Measurements from ENCODE around the gene KCNA10. TPM values are rescaled to one million over a fixed set of nuclear protein-coding genes. Genes with fewer than 3 reads are reported as not detected.

The KCNA10 gene
- total and polyA plus RNA-seq, 4 donors = not detected

DNA sequence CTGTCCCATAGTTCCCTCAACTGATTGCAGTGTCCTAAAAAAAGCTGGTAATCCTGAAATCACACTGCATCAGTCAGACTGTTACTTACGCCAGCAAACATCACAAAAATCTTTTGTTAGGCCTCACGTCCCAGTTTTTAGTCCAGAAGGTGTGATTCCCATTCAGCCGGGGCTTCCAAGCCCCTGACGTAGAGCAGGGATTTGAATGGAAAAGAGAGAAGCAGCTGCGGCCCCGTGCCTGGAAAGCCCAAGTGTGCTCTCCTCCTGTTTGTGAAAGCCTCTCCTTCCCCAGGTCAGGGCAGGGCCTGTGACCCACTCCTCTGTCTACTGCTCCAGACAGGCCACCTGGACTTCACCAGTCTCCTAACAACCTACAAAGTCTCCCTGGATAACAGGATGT lies 20.7 kb downstream of the KCNA10 start:
- no peaks in the 10 kb centered on the region for H3K27me3 ChIP-seq (ENCODE audit: control insufficient read depth in 1 of 2, insufficient read depth in 2 of 2, low read length in 1 of 2)
- no peak overlapping the region for H3K27ac ChIP-seq (ENCODE audit: low read depth in 1 of 2, low read length in 2 of 2)
- ATAC-seq (ENCODE audit: low FRiP score) (no peak), DNase-seq (no peak)
- H3K4me1 ChIP-seq (ENCODE audit: control insufficient read depth in 1 of 2, insufficient read depth in 2 of 2, low read length in 2 of 2) = no peaks in the 10 kb centered on the region
- WGBS, 2 donors = 77 to 80% methylated on average over 6 of the region's 6 CpGs
- no peak overlapping the region for H3K4me3 ChIP-seq (ENCODE audit: low read length in 2 of 2)
- no peaks in the 10 kb centered on the region for H3K9me3 ChIP-seq (ENCODE audit: control insufficient read depth, low read length)
- no peaks in the 10 kb centered on the region for H3K36me3 ChIP-seq (ENCODE audit: control insufficient read depth in 1 of 2, insufficient read depth in 2 of 2, low read length in 1 of 2)
- intact Hi-C loops (cut with DNase I) = loop anchor here in 1 of 2 donors (10.0 kb wide), 1 partner anchor 293 kb away; no protein-coding TSS in a partner anchor

DNA sequence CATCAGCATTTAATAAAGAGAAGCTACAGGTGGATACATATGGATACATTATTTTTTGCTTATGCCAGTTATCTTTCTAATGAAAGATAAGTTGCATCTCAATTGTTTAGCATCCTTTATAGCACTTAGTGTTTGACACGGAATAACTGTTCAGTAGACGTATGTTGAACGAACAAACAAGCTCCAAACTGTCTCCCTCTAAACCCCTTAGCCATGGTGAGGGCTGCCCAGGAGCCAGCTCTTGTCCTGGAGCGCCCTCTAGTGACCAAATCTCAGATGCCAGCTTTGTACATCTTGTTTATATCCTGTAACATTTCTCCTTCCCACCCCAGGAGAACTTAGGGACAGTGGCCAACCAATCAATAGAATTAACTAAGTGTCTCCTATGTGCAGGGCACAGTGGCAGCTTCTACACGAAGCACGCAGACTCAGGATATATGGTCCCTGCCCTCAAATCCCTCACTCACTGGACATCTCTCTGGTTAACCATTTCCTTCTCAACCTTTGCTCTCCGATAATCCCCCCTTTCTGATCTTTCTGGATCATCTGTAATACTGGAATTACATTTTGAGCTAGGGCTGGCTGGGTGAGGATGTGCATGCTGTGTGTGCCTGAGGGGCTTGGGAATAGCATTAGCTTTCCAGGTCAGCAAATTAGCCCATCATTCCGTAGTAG lies 22.9 kb downstream of the KCNA10 start:
- Histone ChIP-seq H3K36me3 (ENCODE audit: control insufficient read depth in 1 of 2, insufficient read depth in 2 of 2, low read length in 1 of 2) (no peaks in the 10 kb centered on the region), H3K9me3 (ENCODE audit: control insufficient read depth, low read length) (no peaks in the 10 kb centered on the region), H3K27ac (ENCODE audit: low read depth in 1 of 2, low read length in 2 of 2) (no peak overlapping the region), H3K4me3 (ENCODE audit: low read length in 2 of 2) (no peak overlapping the region), H3K4me1 (ENCODE audit: control insufficient read depth in 1 of 2, insufficient read depth in 2 of 2, low read length in 2 of 2) (no peaks in the 10 kb centered on the region), H3K27me3 (ENCODE audit: control insufficient read depth in 1 of 2, insufficient read depth in 2 of 2, low read length in 1 of 2) (no peaks in the 10 kb centered on the region)
- DNase-seq = peak; percentile 78 to 86
- ATAC-seq (ENCODE audit: low FRiP score) = peak; percentile 75
- WGBS, 2 donors = 24 to 25% methylated on average over 8 of the region's 8 CpGs
- intact Hi-C loops (cut with DNase I) = loop anchor here in 1 of 2 donors (10.0 kb wide), 1 partner anchor 291 kb away; no protein-coding TSS in a partner anchor

DNA sequence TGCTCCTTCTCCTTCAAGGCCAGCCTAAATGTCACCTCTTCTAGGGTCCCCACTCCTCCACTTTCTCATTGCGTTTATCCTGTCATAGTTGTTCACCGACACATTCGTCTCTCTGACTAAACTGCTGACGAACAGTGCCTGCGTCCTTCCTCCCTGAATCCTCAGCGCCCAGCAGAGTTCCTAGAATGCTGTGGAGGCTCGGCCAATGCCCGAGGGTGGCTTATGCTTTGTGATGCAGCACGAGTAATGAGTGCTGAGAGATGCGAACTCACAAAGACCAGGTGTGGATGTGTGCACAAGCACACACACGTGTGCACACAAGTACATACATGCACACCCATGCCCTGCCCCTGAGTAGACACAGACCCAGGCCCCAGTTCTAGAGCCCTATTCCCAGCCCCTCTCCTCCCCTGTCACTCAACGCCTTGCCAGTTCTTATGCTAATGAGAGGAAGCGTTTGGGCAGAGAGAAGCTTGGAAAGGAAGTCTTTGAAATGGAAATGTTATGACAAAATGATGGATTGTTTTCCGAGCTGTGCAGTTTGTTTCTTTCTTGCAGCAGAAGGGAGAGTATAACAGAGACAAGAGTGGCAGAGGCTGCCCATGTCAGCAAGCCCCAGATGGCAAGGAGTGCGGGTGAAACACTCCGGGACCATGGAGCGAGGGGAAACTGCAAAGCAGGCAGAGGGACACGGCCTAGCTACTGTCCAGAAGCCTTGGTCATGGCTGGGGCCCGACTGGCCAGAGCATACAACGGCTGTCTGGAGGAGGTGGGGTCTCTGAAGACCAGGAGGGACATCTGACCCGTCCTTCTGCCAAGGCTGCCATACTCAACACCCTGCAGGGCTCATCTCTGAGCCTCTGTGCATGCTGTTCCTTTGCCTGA lies 24.2 kb downstream of the KCNA10 start:
- Histone ChIP-seq H3K27ac (ENCODE audit: low read depth in 1 of 2, low read length in 2 of 2) (no peak overlapping the region), H3K36me3 (ENCODE audit: control insufficient read depth in 1 of 2, insufficient read depth in 2 of 2, low read length in 1 of 2) (no peaks in the 10 kb centered on the region), H3K4me1 (ENCODE audit: control insufficient read depth in 1 of 2, insufficient read depth in 2 of 2, low read length in 2 of 2) (no peaks in the 10 kb centered on the region), H3K27me3 (ENCODE audit: control insufficient read depth in 1 of 2, insufficient read depth in 2 of 2, low read length in 1 of 2) (no peaks in the 10 kb centered on the region), H3K4me3 (ENCODE audit: low read length in 2 of 2) (no peak overlapping the region), H3K9me3 (ENCODE audit: control insufficient read depth, low read length) (no peaks in the 10 kb centered on the region)
- intact Hi-C loops (cut with DNase I) = loop anchor here in 1 of 2 donors (10.0 kb wide), 1 partner anchor 290 kb away; no protein-coding TSS in a partner anchor
- 69 to 71% methylated on average over 21 of the region's 21 CpGs for WGBS, 2 donors
- no peak for ATAC-seq (ENCODE audit: low FRiP score)
- DNase-seq = peak; percentile 10 to 32

DNA sequence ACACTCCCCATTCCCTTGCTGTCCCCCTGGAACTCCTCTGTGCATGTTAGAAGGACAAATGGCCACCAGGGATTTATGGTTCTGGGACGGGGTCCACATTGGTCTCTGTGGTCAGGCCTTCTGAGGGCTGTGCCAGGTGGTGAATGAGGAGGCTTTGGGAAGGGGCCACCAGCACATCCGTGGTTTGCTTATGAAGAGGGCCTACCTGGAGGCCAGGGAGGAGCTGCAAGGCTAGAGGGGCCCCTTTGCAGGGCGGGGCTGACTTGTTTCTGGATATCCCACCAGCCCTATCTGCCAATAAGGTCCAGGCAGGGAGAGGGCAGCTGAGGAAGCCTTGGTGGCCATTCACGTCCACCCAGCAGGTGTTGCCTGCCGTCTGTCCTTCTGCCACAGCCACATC lies 24.9 kb downstream of the KCNA10 start:
- Histone ChIP-seq H3K36me3 (ENCODE audit: control insufficient read depth in 1 of 2, insufficient read depth in 2 of 2, low read length in 1 of 2) (no peaks in the 10 kb centered on the region), H3K9me3 (ENCODE audit: control insufficient read depth, low read length) (no peaks in the 10 kb centered on the region), H3K27me3 (ENCODE audit: control insufficient read depth in 1 of 2, insufficient read depth in 2 of 2, low read length in 1 of 2) (no peaks in the 10 kb centered on the region), H3K27ac (ENCODE audit: low read depth in 1 of 2, low read length in 2 of 2) (no peak overlapping the region), H3K4me1 (ENCODE audit: control insufficient read depth in 1 of 2, insufficient read depth in 2 of 2, low read length in 2 of 2) (no peaks in the 10 kb centered on the region), H3K4me3 (ENCODE audit: low read length in 2 of 2) (no peak overlapping the region)
- WGBS, 2 donors = 84 to 87% methylated on average over 5 of the region's 5 CpGs
- DNase-seq = peak; percentile 12 to 55
- intact Hi-C loops (cut with DNase I) = loop anchor here in 1 of 2 donors (10.0 kb wide), 1 partner anchor 289 kb away; no protein-coding TSS in a partner anchor
- no peak for ATAC-seq (ENCODE audit: low FRiP score)

DNA sequence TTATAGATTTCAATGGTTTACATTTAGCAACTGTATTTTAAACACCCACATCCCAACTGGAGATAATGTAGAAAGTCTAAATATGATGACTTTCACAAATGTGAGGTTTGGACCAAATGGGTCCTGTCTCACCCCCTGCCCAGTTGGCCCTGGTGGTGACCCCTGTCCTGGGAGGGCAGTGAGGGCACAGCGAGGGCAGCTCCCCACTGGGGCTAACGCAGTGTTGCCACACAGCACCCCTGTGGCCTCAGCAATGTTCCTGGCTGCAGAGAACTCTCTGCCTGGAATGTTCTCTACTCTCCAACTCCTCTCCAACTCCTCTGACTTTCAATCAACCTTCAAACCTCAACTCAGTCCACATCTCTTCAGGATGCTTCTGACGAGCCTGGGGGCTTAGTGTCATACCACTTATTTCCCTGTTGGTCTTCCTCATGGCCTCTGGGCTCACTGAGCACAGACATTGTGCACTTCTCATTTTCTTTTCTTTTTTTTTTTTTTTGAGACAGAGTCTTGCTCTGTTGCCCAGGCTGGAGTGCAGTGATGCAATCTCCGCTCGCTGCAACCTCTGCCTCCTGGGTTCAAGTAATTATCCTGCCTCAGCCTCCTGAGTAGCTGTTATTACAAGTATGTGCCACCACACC lies 25.8 kb downstream of the KCNA10 start:
- intact Hi-C loops (cut with DNase I) = loop anchor here in 1 of 2 donors (10.0 kb wide), 1 partner anchor 288 kb away; no protein-coding TSS in a partner anchor
- no peak overlapping the region for H3K4me3 ChIP-seq (ENCODE audit: low read length in 2 of 2)
- H3K27me3 ChIP-seq (ENCODE audit: control insufficient read depth in 1 of 2, insufficient read depth in 2 of 2, low read length in 1 of 2) = no peaks in the 10 kb centered on the region
- H3K27ac ChIP-seq (ENCODE audit: low read depth in 1 of 2, low read length in 2 of 2) = no peak overlapping the region
- WGBS, 2 donors = 83 to 88% methylated on average over 5 of the region's 5 CpGs
- H3K4me1 ChIP-seq (ENCODE audit: control insufficient read depth in 1 of 2, insufficient read depth in 2 of 2, low read length in 2 of 2) = no peaks in the 10 kb centered on the region
- DNase-seq = no peak
- ATAC-seq (ENCODE audit: low FRiP score) = no peak
- no peaks in the 10 kb centered on the region for H3K36me3 ChIP-seq (ENCODE audit: control insufficient read depth in 1 of 2, insufficient read depth in 2 of 2, low read length in 1 of 2)
- no peaks in the 10 kb centered on the region for H3K9me3 ChIP-seq (ENCODE audit: control insufficient read depth, low read length)

DNA sequence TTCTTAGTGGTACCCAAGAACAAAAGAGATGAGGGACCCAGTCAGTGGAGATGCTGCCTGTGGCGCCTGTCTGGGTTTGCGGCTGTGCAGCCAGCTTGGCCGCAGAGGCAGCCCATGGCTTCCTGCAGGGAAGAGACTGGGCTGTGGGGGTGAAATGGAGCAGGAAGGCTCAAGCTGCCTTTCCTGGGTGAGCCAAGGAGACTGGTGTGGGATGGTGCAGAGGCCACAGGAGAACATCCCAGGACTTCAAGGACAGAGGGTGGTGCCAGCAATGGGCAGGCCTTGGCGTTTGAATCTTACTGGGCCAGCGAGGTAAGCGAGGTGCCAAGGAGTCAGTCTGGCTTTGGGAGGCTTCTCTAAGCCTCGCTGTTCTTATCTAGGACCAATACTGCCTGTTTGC lies 26.4 kb downstream of the KCNA10 start:
- Histone ChIP-seq H3K9me3 (ENCODE audit: control insufficient read depth, low read length) (no peaks in the 10 kb centered on the region), H3K36me3 (ENCODE audit: control insufficient read depth in 1 of 2, insufficient read depth in 2 of 2, low read length in 1 of 2) (no peaks in the 10 kb centered on the region), H3K4me3 (ENCODE audit: low read length in 2 of 2) (no peak overlapping the region), H3K27me3 (ENCODE audit: control insufficient read depth in 1 of 2, insufficient read depth in 2 of 2, low read length in 1 of 2) (no peaks in the 10 kb centered on the region), H3K27ac (ENCODE audit: low read depth in 1 of 2, low read length in 2 of 2) (no peak overlapping the region), H3K4me1 (ENCODE audit: control insufficient read depth in 1 of 2, insufficient read depth in 2 of 2, low read length in 2 of 2) (no peaks in the 10 kb centered on the region)
- 45 to 49% methylated on average over 7 of the region's 7 CpGs for WGBS, 2 donors
- ATAC-seq (ENCODE audit: low FRiP score) = no peak
- DNase-seq = no peak
- intact Hi-C loops (cut with DNase I) = loop anchor here in 1 of 2 donors (10.0 kb wide), 1 partner anchor 288 kb away; no protein-coding TSS in a partner anchor

DNA sequence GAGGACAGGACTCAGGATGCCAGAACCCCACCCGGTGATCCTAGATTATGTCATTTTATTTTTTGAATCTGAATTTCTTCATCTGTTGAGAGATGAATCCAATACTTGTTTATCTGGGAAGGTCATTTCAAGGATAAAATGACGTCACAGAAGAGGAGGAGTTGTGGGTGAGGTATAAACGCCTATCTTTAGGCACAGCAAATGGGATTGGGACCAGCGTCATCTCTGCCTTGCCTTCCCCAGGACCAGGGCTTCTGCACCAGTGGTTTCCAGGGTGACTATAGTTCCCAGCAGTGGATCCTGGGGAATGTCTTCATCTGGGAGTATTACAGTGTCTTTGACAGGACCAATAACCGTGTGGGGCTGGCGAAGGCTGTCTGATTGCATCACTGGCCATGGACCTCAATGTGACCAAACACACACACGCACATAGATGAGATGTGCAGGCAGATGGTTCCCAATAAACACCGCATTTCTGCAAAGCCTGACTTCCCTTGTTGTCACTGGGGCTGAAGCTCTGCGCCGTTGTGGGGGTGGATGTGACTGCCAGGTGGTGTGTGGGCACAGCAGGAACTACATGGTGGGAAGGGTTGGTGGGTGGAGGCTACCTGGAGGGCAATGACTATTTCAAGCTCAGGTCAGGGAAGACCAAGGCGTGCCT lies 28.1 kb downstream of the KCNA10 start:
- intact Hi-C loops (cut with DNase I) = loop anchor here in 1 of 2 donors (10.0 kb wide), 1 partner anchor 286 kb away; no protein-coding TSS in a partner anchor
- H3K27me3 ChIP-seq (ENCODE audit: control insufficient read depth in 1 of 2, insufficient read depth in 2 of 2, low read length in 1 of 2) = no peaks in the 10 kb centered on the region

DNA sequence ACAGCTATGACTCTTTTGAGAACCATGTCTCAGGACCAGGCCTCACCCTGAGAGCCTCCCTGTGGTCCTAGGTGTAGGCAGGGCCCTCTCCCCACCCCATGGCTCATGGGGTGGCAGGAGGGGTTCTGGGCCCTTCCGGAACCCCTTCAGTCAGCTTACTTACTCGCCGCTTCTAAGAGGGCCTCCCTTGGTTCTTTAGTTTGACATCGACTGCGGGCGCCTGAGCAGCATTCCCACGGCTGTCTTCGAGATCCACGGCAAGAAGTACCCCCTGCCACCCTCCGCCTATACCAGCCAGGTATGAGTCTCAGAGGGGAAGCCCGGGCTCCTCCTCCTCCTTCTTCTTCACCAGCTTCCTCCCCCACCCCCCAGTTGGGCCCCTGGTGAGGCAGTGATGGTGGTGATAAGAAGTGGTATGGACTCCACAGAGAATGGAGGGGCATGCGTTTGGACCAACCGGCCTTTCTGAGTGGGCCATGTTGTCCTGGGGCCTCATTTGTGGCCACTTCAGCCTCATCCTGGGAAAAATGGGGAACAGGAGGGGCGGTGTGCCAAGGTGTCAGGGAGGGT lies 28.9 kb downstream of the KCNA10 start:
- no peak for ATAC-seq (ENCODE audit: low FRiP score)
- intact Hi-C loops (cut with DNase I) = loop anchor here in 1 of 2 donors (10.0 kb wide), 1 partner anchor 285 kb away; no protein-coding TSS in a partner anchor
- 88 to 93% methylated on average over 14 of the region's 14 CpGs for WGBS, 2 donors

More for the DNA sequence above, 28.1 kb downstream of the KCNA10 start:
- ATAC-seq (ENCODE audit: low FRiP score) = no peak
- Histone ChIP-seq H3K36me3 (ENCODE audit: control insufficient read depth in 1 of 2, insufficient read depth in 2 of 2, low read length in 1 of 2) (no peaks in the 10 kb centered on the region), H3K9me3 (ENCODE audit: control insufficient read depth, low read length) (no peaks in the 10 kb centered on the region), H3K27ac (ENCODE audit: low read depth in 1 of 2, low read length in 2 of 2) (no peak overlapping the region), H3K4me1 (ENCODE audit: control insufficient read depth in 1 of 2, insufficient read depth in 2 of 2, low read length in 2 of 2) (no peaks in the 10 kb centered on the region), H3K4me3 (ENCODE audit: low read length in 2 of 2) (no peak overlapping the region)
- no peak for DNase-seq
- 84 to 90% methylated on average over 11 of the region's 11 CpGs for WGBS, 2 donors

More for the DNA sequence above, 28.9 kb downstream of the KCNA10 start:
- Histone ChIP-seq H3K27me3 (ENCODE audit: control insufficient read depth in 1 of 2, insufficient read depth in 2 of 2, low read length in 1 of 2) (no peaks in the 10 kb centered on the region), H3K9me3 (ENCODE audit: control insufficient read depth, low read length) (no peaks in the 10 kb centered on the region), H3K36me3 (ENCODE audit: control insufficient read depth in 1 of 2, insufficient read depth in 2 of 2, low read length in 1 of 2) (no peaks in the 10 kb centered on the region), H3K4me3 (ENCODE audit: low read length in 2 of 2) (no peak overlapping the region), H3K27ac (ENCODE audit: low read depth in 1 of 2, low read length in 2 of 2) (no peak overlapping the region), H3K4me1 (ENCODE audit: control insufficient read depth in 1 of 2, insufficient read depth in 2 of 2, low read length in 2 of 2) (no peaks in the 10 kb centered on the region)
- no peak for DNase-seq

Measured in aorta (tissue), 5 donors.